H1 (cell line): Measurements from ENCODE around the gene PLXND1.

Source experiments
- CBX5 ChIP-seq: fragments of 300-800, 300-1000 bp; sonication (generic); IDR thresholded peaks from 2 replicates; pipeline ENCODE4 v1.7.1; 2016; ENCODE audit warnings: antibody characterized with exemption, low read length, low read depth
- MAX ChIP-seq: IDR thresholded peaks from 2 replicates; pipeline ENCODE4 v1.6.1; 2012; ENCODE audit warnings: inconsistent platforms
- TAF1 ChIP-seq: IDR thresholded peaks from 2 replicates; pipeline ENCODE4 v1.6.1; 2011; ENCODE audit warnings: mild to moderate bottlenecking, low read depth, low read length
- ZNF274 ChIP-seq: IDR thresholded peaks from 2 replicates; pipeline ENCODE4 v1.7.0; 2012; ENCODE audit warnings: low read length, borderline replicate concordance; ENCODE audit errors: extremely low read depth

GRCh38 chr3:129623447-129624118 lies 17.1 kb upstream of the PLXND1 start:
- no peak for TF ChIP-seq MAX
- TF ChIP-seq TAF1 = no peak
- no peak for TF ChIP-seq ZNF274
- no peak for TF ChIP-seq CBX5
